ENCODE results near the gene EDN2. TPM values are rescaled to one million over a fixed set of nuclear protein-coding genes. Genes with fewer than 3 reads are reported as not detected.
A peak's percentile ranks its signal among the peaks of the same experiment; 100 is the strongest.

The EDN2 gene
- total and polyA plus RNA-seq, 3 experiments from 2014 or later, result not detected

DNA sequence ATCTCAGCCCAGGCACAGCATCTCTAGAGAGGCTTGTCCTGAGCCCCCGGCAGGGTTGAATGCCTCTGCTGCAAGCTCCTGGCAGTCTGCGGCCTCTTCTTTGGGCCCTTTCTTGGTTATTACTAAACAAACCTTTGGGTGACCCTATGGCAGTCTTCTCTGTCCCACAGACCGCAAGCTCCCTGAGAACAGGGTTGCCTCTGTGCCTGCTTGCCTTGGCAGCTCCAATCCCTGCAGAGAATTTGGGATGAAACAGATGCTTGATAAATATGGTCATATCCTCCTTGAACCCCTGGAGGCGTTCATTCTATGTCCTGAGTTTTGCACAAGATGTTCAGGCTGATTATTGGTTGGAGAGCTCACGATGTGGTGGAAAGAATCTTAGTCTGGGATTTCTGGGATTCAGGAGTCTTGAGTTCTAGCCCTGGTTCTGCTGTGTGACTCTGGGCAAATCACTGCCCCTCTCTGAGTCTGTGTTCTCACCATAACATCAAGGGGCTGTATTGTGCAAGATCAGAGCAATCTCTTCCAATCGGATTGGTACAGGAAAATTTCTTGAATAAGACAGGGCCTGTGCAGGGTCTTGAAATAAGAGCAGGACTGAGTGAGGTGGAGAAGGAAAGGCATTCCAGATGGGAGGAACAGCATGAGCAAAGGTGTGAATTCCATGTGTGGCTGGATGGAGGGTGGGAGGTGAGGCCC is 49.6 kb downstream of the EDN2 start:
- no peaks in the 10 kb centered on the region for H3K4me1 Mint-ChIP-seq
- no peaks in the 10 kb centered on the region for H3K36me3 ChIP-seq (ENCODE audit: insufficient read depth, low read length)
- DNase-seq, result no peak
- peaks cover 14 to 62% of the 10 kb centered on the region in 2 donors for H3K27me3 Mint-ChIP-seq
- H3K4me1 ChIP-seq (ENCODE audit: insufficient read depth, low read length), result no peaks in the 10 kb centered on the region
- H3K27ac Mint-ChIP-seq, result peak overlapping the region in 1 of 8 donors; percentile 80
- no peaks in the 10 kb centered on the region for H3K36me3 Mint-ChIP-seq
- H3K9me3 ChIP-seq (ENCODE audit: low read length), result no peaks in the 10 kb centered on the region
- no peak overlapping the region for H3K27ac ChIP-seq (ENCODE audit: low read depth, low read length)
- ChIA-PET POLR2A (no interaction called here), CTCF (no interaction called here)
- H3K9me3 Mint-ChIP-seq, result no peaks in the 10 kb centered on the region
- no peak overlapping the region for H3K4me3 Mint-ChIP-seq
- no peaks in the 10 kb centered on the region for H3K27me3 ChIP-seq (ENCODE audit: insufficient read depth, low read length, poor library complexity, severe bottlenecking)
- H3K4me3 ChIP-seq (ENCODE audit: low read length), result no peak overlapping the region

GRCh38 chr1:41434306-41434705 is 50.2 kb downstream of the EDN2 start:
- H3K36me3 Mint-ChIP-seq, result no peaks in the 10 kb centered on the region
- Histone ChIP-seq H3K27me3 (ENCODE audit: insufficient read depth, low read length, poor library complexity, severe bottlenecking) (no peaks in the 10 kb centered on the region), H3K27ac (ENCODE audit: low read depth, low read length) (no peak overlapping the region), H3K36me3 (ENCODE audit: insufficient read depth, low read length) (no peaks in the 10 kb centered on the region), H3K9me3 (ENCODE audit: low read length) (no peaks in the 10 kb centered on the region), H3K4me1 (ENCODE audit: insufficient read depth, low read length) (no peaks in the 10 kb centered on the region), H3K4me3 (ENCODE audit: low read length) (no peak overlapping the region)
- no peak overlapping the region for H3K4me3 Mint-ChIP-seq
- CTCF ChIA-PET, result interaction anchor here (1.5 to 3.4 kb wide), 2 partner anchors 10 to 151 kb away, joined by 3 to 11 read pairs; no protein-coding TSS in a partner anchor
- no peaks in the 10 kb centered on the region for H3K9me3 Mint-ChIP-seq
- peaks cover 14 to 62% of the 10 kb centered on the region in 2 donors for H3K27me3 Mint-ChIP-seq
- peak overlapping the region in 1 of 8 donors; percentile 80 for H3K27ac Mint-ChIP-seq
- no peak for DNase-seq
- no peaks in the 10 kb centered on the region for H3K4me1 Mint-ChIP-seq
- POLR2A ChIA-PET, result no interaction called here

GRCh38 chr1:41433501-41433900 is 51.0 kb downstream of the EDN2 start:
- Histone ChIP-seq H3K27me3 (ENCODE audit: insufficient read depth, low read length, poor library complexity, severe bottlenecking) (no peaks in the 10 kb centered on the region), H3K27ac (ENCODE audit: low read depth, low read length) (no peak overlapping the region), H3K36me3 (ENCODE audit: insufficient read depth, low read length) (no peaks in the 10 kb centered on the region), H3K4me3 (ENCODE audit: low read length) (no peak overlapping the region), H3K4me1 (ENCODE audit: insufficient read depth, low read length) (no peaks in the 10 kb centered on the region), H3K9me3 (ENCODE audit: low read length) (no peaks in the 10 kb centered on the region)
- H3K36me3 Mint-ChIP-seq, result no peaks in the 10 kb centered on the region
- H3K9me3 Mint-ChIP-seq, result no peaks in the 10 kb centered on the region
- POLR2A ChIA-PET, result no interaction called here
- H3K27ac Mint-ChIP-seq, result no peak overlapping the region
- peaks cover 16 to 59% of the 10 kb centered on the region in 2 donors for H3K27me3 Mint-ChIP-seq
- no peaks in the 10 kb centered on the region for H3K4me1 Mint-ChIP-seq
- DNase-seq, result no peak
- CTCF ChIA-PET, result interaction anchor here (1.5 to 3.4 kb wide), 2 partner anchors 11 to 150 kb away, joined by 3 to 11 read pairs; no protein-coding TSS in a partner anchor
- H3K4me3 Mint-ChIP-seq, result no peak overlapping the region

DNA sequence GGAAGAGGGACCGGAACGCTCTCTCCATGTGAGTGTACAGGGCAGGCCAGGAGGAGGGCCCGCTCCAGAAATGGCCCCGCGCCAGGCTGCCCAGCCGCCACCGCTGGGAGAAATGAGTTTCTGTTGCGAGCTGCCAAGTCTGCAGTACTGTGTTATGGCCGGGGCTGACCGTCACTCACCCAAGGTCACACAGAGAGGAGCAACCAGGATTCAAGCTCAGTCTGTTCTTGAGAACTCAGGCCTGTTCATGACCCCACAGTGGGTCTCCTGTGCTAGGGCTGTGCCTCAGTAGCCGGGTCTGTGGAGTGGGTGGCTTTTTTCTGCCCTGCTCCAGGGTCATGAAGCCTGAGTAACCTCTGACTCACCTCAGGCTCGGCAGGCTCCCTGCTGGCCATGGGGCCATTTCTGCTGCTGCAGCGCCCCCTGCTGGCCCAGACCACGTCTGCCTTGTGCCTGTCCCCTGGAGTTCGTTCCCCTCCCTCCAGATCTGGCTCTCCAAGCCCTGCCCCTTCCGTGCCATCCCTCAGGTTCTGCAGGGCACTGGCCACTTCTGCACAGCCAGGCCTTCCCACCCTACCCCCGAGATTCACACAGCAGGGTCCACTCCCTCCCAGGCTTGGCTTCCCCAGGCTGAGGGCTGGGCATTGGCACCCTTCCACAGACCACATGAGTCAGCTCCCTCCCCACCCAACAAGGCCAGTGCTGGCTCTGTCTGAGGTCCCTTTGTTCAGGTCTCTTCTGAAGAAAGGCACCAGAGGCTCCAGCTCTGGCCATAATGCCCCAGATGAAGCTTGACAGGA is 51.8 kb downstream of the EDN2 start:
- Mint-ChIP-seq H3K36me3 (no peaks in the 10 kb centered on the region), H3K4me3 (no peak overlapping the region), H3K4me1 (no peaks in the 10 kb centered on the region), H3K27me3 (peaks cover 16 to 63% of the 10 kb centered on the region in 2 donors), H3K27ac (no peak overlapping the region), H3K9me3 (no peaks in the 10 kb centered on the region)
- Histone ChIP-seq H3K27ac (ENCODE audit: low read depth, low read length) (no peak overlapping the region), H3K27me3 (ENCODE audit: insufficient read depth, low read length, poor library complexity, severe bottlenecking) (no peaks in the 10 kb centered on the region), H3K4me1 (ENCODE audit: insufficient read depth, low read length) (no peaks in the 10 kb centered on the region), H3K9me3 (ENCODE audit: low read length) (no peaks in the 10 kb centered on the region), H3K4me3 (ENCODE audit: low read length) (no peak overlapping the region), H3K36me3 (ENCODE audit: insufficient read depth, low read length) (no peaks in the 10 kb centered on the region)
- DNase-seq, result peak; percentile 28 to 71 (median 41)
- ChIA-PET POLR2A (no interaction called here), CTCF (interaction anchor here (1.0 to 3.4 kb wide), 5 partner anchors 12 to 149 kb away, joined by 3 to 11 read pairs (median 3); no protein-coding TSS in a partner anchor)

DNA sequence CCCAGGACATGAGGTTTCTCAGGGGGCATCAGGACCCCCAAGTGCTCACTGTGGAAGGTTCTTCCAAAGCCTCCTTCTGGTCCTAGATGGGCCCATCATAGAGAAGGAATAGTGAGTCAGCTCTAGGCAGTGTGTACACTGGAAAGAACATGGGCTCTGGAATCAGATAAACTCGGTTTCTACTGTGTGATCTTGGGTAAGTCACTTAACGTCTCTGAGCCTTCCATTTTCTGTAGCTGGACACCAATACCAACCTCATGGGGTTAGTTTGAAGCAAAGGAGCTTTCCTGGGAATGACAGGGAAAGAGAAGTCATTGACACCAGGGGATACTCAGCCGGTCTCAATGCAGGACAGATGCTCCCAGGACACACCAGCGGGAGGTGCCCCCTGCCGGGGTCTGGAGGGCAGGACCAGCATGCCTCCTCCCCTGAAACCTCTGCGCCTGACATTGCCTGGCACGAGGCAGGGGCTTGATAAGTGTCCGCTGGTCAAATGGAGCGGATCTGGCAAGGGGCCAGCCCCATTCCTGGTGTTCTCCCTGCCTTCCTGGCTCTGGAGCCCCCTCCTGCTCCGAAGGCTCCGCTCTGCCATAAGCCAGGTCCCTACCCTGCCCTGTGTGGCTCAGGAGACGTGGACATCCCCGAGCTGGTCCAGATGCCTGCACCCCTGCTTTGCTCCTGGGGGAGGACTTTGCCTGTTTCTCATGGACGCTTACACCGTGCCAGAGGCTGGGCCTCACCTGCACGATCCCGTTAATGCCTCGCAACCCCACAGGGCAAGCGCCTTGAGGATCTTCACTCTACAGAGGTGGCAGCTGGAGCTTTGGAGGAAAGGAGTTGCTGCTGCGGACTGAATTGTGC is 52.8 kb downstream of the EDN2 start:
- Mint-ChIP-seq H3K36me3 (no peaks in the 10 kb centered on the region), H3K9me3 (no peaks in the 10 kb centered on the region), H3K4me3 (no peak overlapping the region), H3K27me3 (peaks cover 16 to 56% of the 10 kb centered on the region in 2 donors), H3K27ac (peak overlapping the region in 1 of 8 donors; percentile 38), H3K4me1 (no peaks in the 10 kb centered on the region)
- POLR2A ChIA-PET, result no interaction called here
- Histone ChIP-seq H3K4me3 (ENCODE audit: low read length) (no peak overlapping the region), H3K27ac (ENCODE audit: low read depth, low read length) (no peak overlapping the region), H3K4me1 (ENCODE audit: insufficient read depth, low read length) (no peaks in the 10 kb centered on the region), H3K9me3 (ENCODE audit: low read length) (no peaks in the 10 kb centered on the region), H3K27me3 (ENCODE audit: insufficient read depth, low read length, poor library complexity, severe bottlenecking) (no peaks in the 10 kb centered on the region), H3K36me3 (ENCODE audit: insufficient read depth, low read length) (no peaks in the 10 kb centered on the region)
- no peak for DNase-seq
- CTCF ChIA-PET, result interaction anchor here (1.0 to 3.4 kb wide), 4 partner anchors 14 to 148 kb away, joined by 3 to 11 read pairs (median 4); no protein-coding TSS in a partner anchor

GRCh38 chr1:41430582-41430981 is 53.9 kb downstream of the EDN2 start:
- H3K27me3 Mint-ChIP-seq, result peaks cover 15 to 45% of the 10 kb centered on the region in 2 donors
- no peaks in the 10 kb centered on the region for H3K9me3 ChIP-seq (ENCODE audit: low read length)
- H3K4me3 Mint-ChIP-seq, result no peak overlapping the region
- no peaks in the 10 kb centered on the region for H3K9me3 Mint-ChIP-seq
- no peak for DNase-seq
- H3K36me3 Mint-ChIP-seq, result no peaks in the 10 kb centered on the region
- no peak overlapping the region for H3K4me3 ChIP-seq (ENCODE audit: low read length)
- ChIA-PET POLR2A (no interaction called here), CTCF (no interaction called here)
- no peaks in the 10 kb centered on the region for H3K36me3 ChIP-seq (ENCODE audit: insufficient read depth, low read length)
- no peaks in the 10 kb centered on the region for H3K4me1 ChIP-seq (ENCODE audit: insufficient read depth, low read length)
- H3K4me1 Mint-ChIP-seq, result no peaks in the 10 kb centered on the region
- no peak overlapping the region for H3K27ac Mint-ChIP-seq
- H3K27ac ChIP-seq (ENCODE audit: low read depth, low read length), result no peak overlapping the region
- H3K27me3 ChIP-seq (ENCODE audit: insufficient read depth, low read length, poor library complexity, severe bottlenecking), result no peaks in the 10 kb centered on the region

GRCh38 chr1:41430069-41430468 is 54.4 kb downstream of the EDN2 start:
- ChIA-PET POLR2A (no interaction called here), CTCF (no interaction called here)

More at GRCh38 chr1:41430069-41430468, 54.4 kb downstream of the EDN2 start:
- no peaks in the 10 kb centered on the region for H3K36me3 ChIP-seq (ENCODE audit: insufficient read depth, low read length)
- H3K36me3 Mint-ChIP-seq, result no peaks in the 10 kb centered on the region
- no peak overlapping the region for H3K4me3 Mint-ChIP-seq
- no peak for DNase-seq
- no peak overlapping the region for H3K4me3 ChIP-seq (ENCODE audit: low read length)
- no peaks in the 10 kb centered on the region for H3K9me3 ChIP-seq (ENCODE audit: low read length)
- H3K4me1 Mint-ChIP-seq, result no peaks in the 10 kb centered on the region
- H3K27me3 ChIP-seq (ENCODE audit: insufficient read depth, low read length, poor library complexity, severe bottlenecking), result no peaks in the 10 kb centered on the region
- no peak overlapping the region for H3K27ac Mint-ChIP-seq
- no peak overlapping the region for H3K27ac ChIP-seq (ENCODE audit: low read depth, low read length)
- H3K4me1 ChIP-seq (ENCODE audit: insufficient read depth, low read length), result no peaks in the 10 kb centered on the region
- no peaks in the 10 kb centered on the region for H3K9me3 Mint-ChIP-seq
- peaks cover 11 to 40% of the 10 kb centered on the region in 2 donors for H3K27me3 Mint-ChIP-seq

Measured in CD8-positive, alpha-beta memory T cell (primary cell).